Lower lobe of right lung (tissue), 2 donors: ENCODE measurements around the gene SMIM21. TPM values are rescaled to one million over a fixed set of nuclear protein-coding genes. Genes with fewer than 3 reads are reported as not detected.

Experiments
- ATAC-seq, 2 donors: fragments of 200-7000 bp; cut with Tn5 transposase; one replicate each; pipeline ENCODE4 v1.9.1; 2020 to 2022; ENCODE audit warnings: mild to moderate bottlenecking in 2 of 2, moderate library complexity in 2 of 2
- DNase-seq: peaks from one replicate; pipeline ENCODE4 v3.0.0-alpha.2; 2020
- H3K27ac ChIP-seq: fragments of 200-600 bp; one replicate; pipeline ENCODE4 v1.8.0; 2022
- H3K27me3 ChIP-seq: fragments of 200-600 bp; one replicate; pipeline ENCODE4 v1.8.0; 2022; ENCODE audit warnings: low read depth
- H3K36me3 ChIP-seq: fragments of 200-600 bp; one replicate; pipeline ENCODE4 v1.8.0; 2022; ENCODE audit warnings: mild to moderate bottlenecking
- H3K4me1 ChIP-seq: fragments of 200-600 bp; one replicate; pipeline ENCODE4 v1.8.0; 2022
- H3K4me3 ChIP-seq: fragments of 200-600 bp; one replicate; pipeline ENCODE4 v1.8.0; 2022; ENCODE audit warnings: mild to moderate bottlenecking
- H3K9me3 ChIP-seq: fragments of 200-600 bp; one replicate; pipeline ENCODE4 v1.8.0; 2022
- CTCF ChIP-seq: fragments of 200-600 bp; IDR thresholded peaks from one replicate; pipeline ENCODE4 v1.8.0; 2022; ENCODE audit warnings: antibody characterized with exemption, mild to moderate bottlenecking
- intact Hi-C: fragments of 100-400 bp; cut with DNase I; formaldehyde crosslinking; loops from one replicate; pipeline ENCODE4 v1.11.0; 2022
- total RNA-seq: library from RNA; stranded (reverse); fragmentation: NEBNext Ultra II Directional; extraction: Animal tissue kit (Norgen Biotek cat#: 25700); gene quantifications from one replicate; pipeline ENCODE4 v1.2.1, GENCODE V29; 2021
- donor health status: DM: no; HTN: yes; CAD: no; lungs with severe emphysema.

Gene SMIM21
- total RNA-seq, 1 donor from 2014 or later, result not detected

GRCh38 chr18:75472396-75472795 is 44.9 kb upstream of the SMIM21 start:
- Histone ChIP-seq H3K4me1 (no peaks in the 10 kb centered on the region), H3K27ac (no peak overlapping the region), H3K4me3 (no peak overlapping the region), H3K9me3 (no peaks in the 10 kb centered on the region), H3K27me3 (peaks cover 4% of the 10 kb centered on the region), H3K36me3 (no peaks in the 10 kb centered on the region)
- intact Hi-C loops, result loop anchor here (10.0 kb wide), 1 partner anchor 578 kb away; no protein-coding TSS in a partner anchor
- no peak for DNase-seq
- no peak for TF ChIP-seq CTCF
- no peak for ATAC-seq

GRCh38 chr18:75471850-75472249 is 44.3 kb upstream of the SMIM21 start:
- no peaks in the 10 kb centered on the region for H3K36me3 ChIP-seq
- H3K9me3 ChIP-seq, result no peaks in the 10 kb centered on the region
- DNase-seq (no peak), ATAC-seq (no peak)
- H3K4me3 ChIP-seq, result no peak overlapping the region
- TF ChIP-seq CTCF, result no peak
- no peaks in the 10 kb centered on the region for H3K4me1 ChIP-seq
- H3K27me3 ChIP-seq, result peaks cover 7% of the 10 kb centered on the region
- intact Hi-C loops, result loop anchor here (10.0 kb wide), 1 partner anchor 577 kb away; no protein-coding TSS in a partner anchor
- H3K27ac ChIP-seq, result no peak overlapping the region

- Histone ChIP-seq H3K27ac (no peak overlapping the region), H3K4me3 (no peak overlapping the region), H3K36me3 (no peaks in the 10 kb centered on the region), H3K9me3 (no peaks in the 10 kb centered on the region), H3K4me1 (no peaks in the 10 kb centered on the region), H3K27me3 (peaks cover 7% of the 10 kb centered on the region)
- ATAC-seq (no peak), DNase-seq (no peak)
- TF ChIP-seq CTCF, result no peak
- intact Hi-C loops, result no loop called here
Measured at GRCh38 chr18:75467851-75468250, 40.3 kb upstream of the SMIM21 start.

GRCh38 chr18:75467281-75467795 is 39.8 kb upstream of the SMIM21 start:
- ATAC-seq, result no peak
- no peak for TF ChIP-seq CTCF

GRCh38 chr18:75464356-75464755 is 36.9 kb upstream of the SMIM21 start:
- TF ChIP-seq CTCF, result no peak
- no peak overlapping the region for H3K4me3 ChIP-seq
- no peaks in the 10 kb centered on the region for H3K36me3 ChIP-seq
- ATAC-seq (no peak), DNase-seq (no peak)
- no peak overlapping the region for H3K27ac ChIP-seq
- no peaks in the 10 kb centered on the region for H3K4me1 ChIP-seq
- no peaks in the 10 kb centered on the region for H3K9me3 ChIP-seq
- intact Hi-C loops, result no loop called here
- H3K27me3 ChIP-seq, result peaks cover 7% of the 10 kb centered on the region

More at GRCh38 chr18:75467281-75467795, 39.8 kb upstream of the SMIM21 start:
- H3K9me3 ChIP-seq, result no peaks in the 10 kb centered on the region
- H3K4me1 ChIP-seq, result no peaks in the 10 kb centered on the region
- intact Hi-C loops, result no loop called here
- H3K27me3 ChIP-seq, result peaks cover 7% of the 10 kb centered on the region
- no peaks in the 10 kb centered on the region for H3K36me3 ChIP-seq
- no peak for DNase-seq
- no peak overlapping the region for H3K27ac ChIP-seq
- H3K4me3 ChIP-seq, result no peak overlapping the region
